ENCODE results near the gene SCN3A.

SCN3A gene

DNA sequence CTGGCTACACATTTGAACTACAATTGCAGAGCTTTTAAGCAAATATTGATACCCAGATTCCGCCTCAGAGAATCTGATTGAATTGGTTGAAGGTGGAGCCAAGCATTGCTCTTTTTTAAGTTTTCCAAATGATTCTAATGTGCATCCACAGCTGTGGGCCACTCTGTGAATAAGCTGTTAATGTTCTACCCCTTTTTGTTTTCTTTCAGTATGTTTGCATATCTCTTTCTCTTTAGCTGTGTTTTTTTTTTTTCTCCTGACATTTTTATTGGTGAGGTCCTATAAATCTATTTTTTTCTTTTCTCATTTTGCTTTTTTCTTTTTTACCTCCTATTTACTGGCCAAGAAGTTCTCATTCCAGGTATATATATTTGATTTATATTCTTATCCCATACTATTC lies 6.5 kb downstream of the SCN3A start:
- in situ Hi-C loops (cut with MboI; ENCODE audit: low sequenced_read_pairs, unreplicated experiment), result no loop called here
- no peak for DNase-seq (ENCODE audit: low spot score)
- TF ChIP-seq, protein P1, sequence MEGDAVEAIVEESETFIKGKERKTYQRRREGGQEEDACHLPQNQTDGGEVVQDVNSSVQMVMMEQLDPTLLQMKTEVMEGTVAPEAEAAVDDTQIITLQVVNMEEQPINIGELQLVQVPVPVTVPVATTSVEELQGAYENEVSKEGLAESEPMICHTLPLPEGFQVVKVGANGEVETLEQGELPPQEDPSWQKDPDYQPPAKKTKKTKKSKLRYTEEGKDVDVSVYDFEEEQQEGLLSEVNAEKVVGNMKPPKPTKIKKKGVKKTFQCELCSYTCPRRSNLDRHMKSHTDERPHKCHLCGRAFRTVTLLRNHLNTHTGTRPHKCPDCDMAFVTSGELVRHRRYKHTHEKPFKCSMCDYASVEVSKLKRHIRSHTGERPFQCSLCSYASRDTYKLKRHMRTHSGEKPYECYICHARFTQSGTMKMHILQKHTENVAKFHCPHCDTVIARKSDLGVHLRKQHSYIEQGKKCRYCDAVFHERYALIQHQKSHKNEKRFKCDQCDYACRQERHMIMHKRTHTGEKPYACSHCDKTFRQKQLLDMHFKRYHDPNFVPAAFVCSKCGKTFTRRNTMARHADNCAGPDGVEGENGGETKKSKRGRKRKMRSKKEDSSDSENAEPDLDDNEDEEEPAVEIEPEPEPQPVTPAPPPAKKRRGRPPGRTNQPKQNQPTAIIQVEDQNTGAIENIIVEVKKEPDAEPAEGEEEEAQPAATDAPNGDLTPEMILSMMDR (IDR thresholded peaks at IDR 0.05; ENCODE audit: borderline replicate concordance, control extremely low read depth, extremely low read depth, insufficient read depth, missing control alignments), result no peak

DNA sequence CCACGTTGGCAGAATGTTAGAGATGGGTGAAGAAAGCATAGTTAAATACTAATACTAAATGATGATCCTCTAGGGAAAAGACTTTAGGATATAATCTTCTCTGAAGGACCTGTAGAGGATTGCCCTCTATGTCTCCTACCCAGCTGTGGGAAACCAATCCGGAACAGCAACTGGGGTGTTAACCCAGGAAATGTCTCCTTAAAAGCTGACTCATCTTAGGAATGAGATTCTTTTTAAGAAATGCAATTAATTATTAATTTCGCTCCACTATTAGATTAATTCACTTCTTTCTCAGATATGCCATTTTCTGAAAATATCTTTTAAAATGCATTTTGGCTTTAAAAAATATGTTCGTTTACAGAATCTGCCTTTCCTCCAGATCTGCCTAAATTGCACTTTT lies 7.4 kb downstream of the SCN3A start:
- TF ChIP-seq, protein P1 (IDR thresholded peaks at IDR 0.05; ENCODE audit: borderline replicate concordance, control extremely low read depth, extremely low read depth, insufficient read depth, missing control alignments), result no peak
- no peak for DNase-seq (ENCODE audit: low spot score)
- in situ Hi-C loops (cut with MboI; ENCODE audit: low sequenced_read_pairs, unreplicated experiment), result no loop called here

DNA sequence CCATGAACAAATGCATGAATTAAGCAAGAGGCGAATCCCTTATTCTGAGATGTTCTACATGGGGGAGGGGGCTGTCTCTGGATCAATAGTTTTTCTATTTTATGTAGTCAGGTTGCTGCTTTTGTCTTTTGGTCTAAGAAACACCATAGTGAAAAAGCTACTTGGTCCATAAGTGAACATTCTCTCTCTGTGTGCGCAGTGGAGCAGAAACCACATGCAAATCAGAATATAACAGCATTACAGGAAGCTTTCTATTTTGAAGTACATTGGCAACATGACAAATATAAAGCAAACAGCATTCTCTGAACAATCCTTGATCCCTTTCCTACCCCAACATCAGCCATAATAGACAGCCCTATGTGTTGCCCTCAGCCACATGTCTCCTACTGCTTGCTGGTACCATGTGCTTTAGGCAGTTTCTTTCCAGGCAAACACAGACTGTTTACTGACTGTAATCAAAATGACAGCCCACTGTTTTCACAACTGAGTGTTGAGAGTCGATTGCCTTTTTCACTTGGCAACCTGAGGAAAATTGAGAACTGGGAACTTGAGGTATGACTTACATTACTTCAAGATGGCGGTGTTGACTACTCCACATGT lies 10.6 kb downstream of the SCN3A start:
- TF ChIP-seq, protein P1 (IDR thresholded peaks at IDR 0.05; ENCODE audit: borderline replicate concordance, control extremely low read depth, extremely low read depth, insufficient read depth, missing control alignments), result no peak
- in situ Hi-C loops (cut with MboI; ENCODE audit: low sequenced_read_pairs, unreplicated experiment), result no loop called here
- no peak for DNase-seq (ENCODE audit: low spot score)

DNA sequence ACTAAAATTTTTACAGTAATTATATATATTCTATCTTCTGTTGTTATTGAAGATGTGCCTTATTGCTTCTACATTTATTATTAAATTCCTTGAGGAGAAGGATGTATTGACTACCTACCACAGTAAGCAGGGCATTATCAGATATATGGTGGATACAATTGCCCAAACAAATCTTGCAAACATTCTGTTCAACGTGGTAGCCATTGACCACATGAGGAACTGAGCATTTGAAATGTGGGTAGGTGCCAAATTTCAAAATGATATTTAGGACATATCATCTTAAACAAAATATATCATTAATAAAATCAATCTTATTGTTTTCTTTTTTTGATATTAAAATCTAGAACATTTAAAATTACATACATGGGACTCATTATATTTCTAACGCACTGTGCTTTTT lies 11.1 kb downstream of the SCN3A start:
- in situ Hi-C loops (cut with MboI; ENCODE audit: low sequenced_read_pairs, unreplicated experiment), result no loop called here
- TF ChIP-seq, protein P1 (IDR thresholded peaks at IDR 0.05; ENCODE audit: borderline replicate concordance, control extremely low read depth, extremely low read depth, insufficient read depth, missing control alignments), result no peak
- no peak for DNase-seq (ENCODE audit: low spot score)

DNA sequence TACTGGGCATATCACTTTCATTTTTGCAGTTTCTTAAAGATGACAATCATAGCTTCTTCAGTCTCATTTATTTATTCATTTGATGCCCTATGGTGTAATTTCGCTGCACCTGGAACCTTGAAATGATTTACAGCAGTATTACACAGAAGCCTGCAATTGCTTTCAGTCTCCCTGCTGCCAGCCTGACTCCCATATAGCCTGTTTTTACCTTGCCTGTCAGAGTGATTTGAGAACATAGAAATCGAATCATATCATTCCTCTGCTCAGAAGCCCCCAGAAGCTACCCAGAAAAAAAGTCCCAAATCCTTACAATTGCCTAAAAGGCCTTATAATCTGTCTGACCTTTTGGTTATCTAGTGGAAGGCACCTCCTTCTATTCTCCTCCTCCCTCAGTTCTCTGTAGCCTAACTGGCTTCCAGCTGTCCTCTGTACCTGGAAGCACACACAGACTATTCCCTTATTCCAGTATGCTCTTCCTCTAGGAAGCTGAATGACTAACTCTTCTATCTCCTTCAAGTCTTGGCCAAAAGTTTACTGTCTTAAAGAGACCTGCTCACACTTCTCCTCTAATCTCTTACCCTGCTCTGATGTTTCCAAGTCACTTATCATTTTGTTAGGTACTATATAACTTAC lies 12.6 kb downstream of the SCN3A start:
- TF ChIP-seq, protein P1 (IDR thresholded peaks at IDR 0.05; ENCODE audit: borderline replicate concordance, control extremely low read depth, extremely low read depth, insufficient read depth, missing control alignments), result no peak

DNA sequence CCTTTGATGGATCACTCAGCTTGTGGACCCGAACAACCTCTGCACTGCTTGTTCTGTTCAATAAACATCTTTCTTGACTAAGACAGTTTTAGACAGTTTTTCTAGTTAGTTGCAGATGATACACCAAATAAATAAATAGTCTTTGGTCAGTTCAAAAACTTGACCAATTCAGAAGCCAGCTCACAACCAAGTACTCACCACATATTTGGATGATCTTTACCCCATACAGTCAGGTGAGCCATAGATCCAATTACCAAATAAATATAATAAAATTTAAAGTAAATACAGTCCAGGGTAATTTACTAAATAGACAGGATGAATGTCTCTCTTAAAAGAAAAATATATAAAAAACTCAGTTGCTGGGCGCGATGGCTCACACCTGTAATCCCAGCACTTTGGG lies 18.2 kb downstream of the SCN3A start:
- in situ Hi-C loops (cut with MboI; ENCODE audit: low sequenced_read_pairs, unreplicated experiment), result no loop called here
- TF ChIP-seq, protein P1 (IDR thresholded peaks at IDR 0.05; ENCODE audit: borderline replicate concordance, control extremely low read depth, extremely low read depth, insufficient read depth, missing control alignments), result no peak
- no peak for DNase-seq (ENCODE audit: low spot score)

More for the DNA sequence above, 12.6 kb downstream of the SCN3A start:
- in situ Hi-C loops (cut with MboI; ENCODE audit: low sequenced_read_pairs, unreplicated experiment), result no loop called here
- DNase-seq (ENCODE audit: low spot score), result no peak
